VCaP (cell line): Measurements from ENCODE around the gene KIT.

ENCODE experiments used
- H3K27ac ChIP-seq: fragments of 450-650 bp; 2 replicates; pipeline ENCODE4 v1.5.1; 2017
- TF ChIP-seq, protein P1 (sequence below): fragments of 450-650 bp; conservative IDR thresholded peaks from 2 replicates; pipeline ENCODE4 v1.5.1; 2017; ENCODE audit warnings: mild to moderate bottlenecking, moderate library complexity

KIT gene

DNA sequence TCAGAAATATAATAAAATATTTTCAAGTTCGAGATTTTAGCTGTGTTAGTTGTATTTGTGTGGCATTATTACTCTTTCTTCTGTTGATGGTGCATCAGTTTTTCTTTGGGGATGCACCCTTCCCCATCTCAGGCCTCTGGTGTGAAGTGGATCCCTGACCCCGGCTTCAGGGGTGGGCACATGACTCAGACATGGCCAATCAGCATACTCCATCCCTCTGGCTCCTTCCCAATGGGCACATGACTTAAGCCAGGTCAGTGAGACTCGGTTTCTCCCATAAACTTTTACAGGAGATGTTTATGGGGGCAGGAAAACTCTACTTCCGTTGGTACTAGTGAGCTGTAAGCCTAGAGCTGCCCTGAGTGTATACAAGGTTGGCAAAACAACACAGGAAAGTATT is 3.0 kb upstream of the KIT start:
- TF ChIP-seq, protein P1, sequence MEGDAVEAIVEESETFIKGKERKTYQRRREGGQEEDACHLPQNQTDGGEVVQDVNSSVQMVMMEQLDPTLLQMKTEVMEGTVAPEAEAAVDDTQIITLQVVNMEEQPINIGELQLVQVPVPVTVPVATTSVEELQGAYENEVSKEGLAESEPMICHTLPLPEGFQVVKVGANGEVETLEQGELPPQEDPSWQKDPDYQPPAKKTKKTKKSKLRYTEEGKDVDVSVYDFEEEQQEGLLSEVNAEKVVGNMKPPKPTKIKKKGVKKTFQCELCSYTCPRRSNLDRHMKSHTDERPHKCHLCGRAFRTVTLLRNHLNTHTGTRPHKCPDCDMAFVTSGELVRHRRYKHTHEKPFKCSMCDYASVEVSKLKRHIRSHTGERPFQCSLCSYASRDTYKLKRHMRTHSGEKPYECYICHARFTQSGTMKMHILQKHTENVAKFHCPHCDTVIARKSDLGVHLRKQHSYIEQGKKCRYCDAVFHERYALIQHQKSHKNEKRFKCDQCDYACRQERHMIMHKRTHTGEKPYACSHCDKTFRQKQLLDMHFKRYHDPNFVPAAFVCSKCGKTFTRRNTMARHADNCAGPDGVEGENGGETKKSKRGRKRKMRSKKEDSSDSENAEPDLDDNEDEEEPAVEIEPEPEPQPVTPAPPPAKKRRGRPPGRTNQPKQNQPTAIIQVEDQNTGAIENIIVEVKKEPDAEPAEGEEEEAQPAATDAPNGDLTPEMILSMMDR, result no peak
- H3K27ac ChIP-seq, result no peak overlapping the region

DNA sequence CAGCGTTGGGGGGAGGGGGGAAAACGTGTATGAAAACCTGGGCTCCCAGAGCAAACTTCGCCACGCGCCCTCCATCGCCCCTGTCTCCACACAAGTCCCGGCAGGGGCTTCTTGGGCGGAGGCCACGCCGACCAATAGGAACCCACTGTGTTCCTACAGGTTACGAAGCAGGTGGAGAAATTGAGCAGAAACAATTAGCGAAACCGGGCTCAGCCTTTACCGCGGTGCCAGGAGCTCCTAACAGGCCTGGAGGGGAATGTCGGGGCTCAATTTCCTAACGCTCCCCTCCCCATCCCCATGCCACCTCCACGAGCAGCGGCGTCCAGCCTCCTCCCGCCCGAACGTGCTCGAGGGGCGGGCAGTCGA is 589 bp upstream of the KIT start:
- H3K27ac ChIP-seq, result no peak overlapping the region
- TF ChIP-seq, protein P1, result no peak

DNA sequence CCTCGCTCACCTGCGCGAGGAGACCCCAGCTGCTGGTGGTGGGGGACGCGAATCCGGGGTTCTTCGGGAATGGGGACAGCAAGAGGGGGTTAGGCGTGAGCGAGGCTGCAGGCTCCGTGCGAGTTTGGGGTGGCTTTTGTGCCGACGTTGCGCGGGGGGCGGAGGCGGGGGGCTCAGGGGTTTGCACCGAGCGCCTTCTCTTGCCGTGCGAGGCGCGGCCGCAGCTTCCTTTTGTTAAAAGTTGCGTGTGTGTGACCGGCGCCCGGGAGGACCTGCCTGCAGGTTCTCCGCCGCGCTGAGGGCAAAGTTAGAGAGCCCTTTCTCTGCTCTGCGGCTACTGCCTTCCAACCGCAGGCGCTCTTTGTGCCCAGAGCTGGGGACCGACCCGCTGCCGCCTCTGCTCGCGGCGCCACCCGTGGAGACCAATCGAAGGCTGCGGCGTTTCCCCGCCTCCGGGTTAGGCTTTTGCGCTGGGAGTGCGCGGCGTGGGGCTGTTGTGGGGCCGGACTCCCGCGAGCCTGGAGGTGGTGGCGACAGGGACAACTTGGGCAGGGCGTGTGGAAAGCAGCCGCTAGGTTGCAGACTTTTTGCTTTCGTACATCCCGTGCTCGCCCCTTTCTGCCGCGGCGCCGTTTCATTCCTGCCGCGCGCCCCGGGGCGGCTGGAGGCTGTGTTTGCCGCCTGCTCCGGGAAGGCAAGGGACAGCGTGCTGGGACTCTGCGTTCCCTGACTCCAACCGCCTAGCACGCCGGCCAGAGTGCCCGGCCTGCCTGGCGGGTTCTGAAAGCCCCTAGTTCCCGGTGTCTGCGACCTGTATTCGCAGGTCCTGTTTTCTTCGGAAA is 716 bp downstream of the KIT start:
- TF ChIP-seq, protein P1, result peak; percentile 63
- no peak overlapping the region for H3K27ac ChIP-seq

DNA sequence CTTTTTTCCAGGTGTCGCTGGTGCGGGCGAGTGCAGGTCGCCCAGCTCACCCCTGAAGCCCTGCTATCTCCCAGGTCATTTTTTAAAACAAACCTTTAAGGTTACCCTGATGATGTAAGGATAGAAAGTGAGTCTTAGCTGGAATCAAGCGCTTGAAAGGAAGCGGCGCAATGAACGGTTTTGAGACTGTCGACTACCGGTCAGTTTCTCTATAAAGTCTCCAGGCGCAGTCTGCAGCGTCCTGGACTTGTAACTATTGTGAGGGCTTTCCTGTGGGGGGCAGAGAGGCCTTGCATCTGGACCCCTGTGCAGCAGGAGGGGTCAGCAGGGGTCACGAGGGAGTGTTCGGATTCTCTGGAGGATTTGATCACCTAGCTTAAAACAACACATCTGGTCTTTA is 1.6 kb downstream of the KIT start:
- no peak overlapping the region for H3K27ac ChIP-seq
- TF ChIP-seq, protein P1, result no peak

DNA sequence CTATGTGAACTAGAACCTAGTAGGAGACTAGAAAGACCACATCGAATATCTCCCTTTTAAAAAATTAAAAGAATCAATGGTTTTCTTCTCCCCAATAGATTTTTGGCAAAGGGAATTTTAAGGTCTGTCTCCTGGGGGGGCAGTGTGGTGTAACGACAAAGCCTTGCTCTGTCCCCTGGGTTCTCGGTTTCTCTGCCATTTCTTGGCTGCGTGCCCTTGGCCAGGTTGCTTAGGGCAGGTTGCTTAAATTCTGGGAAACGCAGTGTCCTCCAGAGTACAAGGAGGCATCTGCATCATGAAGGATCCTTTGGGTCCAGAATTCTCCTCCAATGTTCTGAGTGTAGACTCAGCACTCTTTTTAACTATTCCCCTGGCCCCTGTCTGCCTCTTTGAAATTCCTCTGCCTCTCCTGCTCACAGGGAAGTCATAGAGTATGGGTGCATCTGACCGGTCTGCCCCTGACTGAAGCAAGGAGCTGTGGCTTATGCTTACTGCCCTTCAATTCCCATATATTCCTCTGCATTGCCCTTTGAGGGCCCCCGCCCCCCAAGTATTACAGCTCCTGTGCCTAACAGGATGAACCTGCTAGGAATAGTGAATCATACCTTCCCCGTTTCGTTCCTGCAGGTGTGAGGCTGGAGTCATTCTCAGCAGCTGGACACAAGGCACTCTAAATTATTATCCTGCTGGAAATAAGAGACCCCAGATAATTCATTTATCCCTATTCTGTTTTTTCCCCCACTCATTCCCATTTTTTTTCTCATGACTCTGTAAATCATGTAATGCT is 2.2 kb downstream of the KIT start:
- H3K27ac ChIP-seq, result no peak overlapping the region

DNA sequence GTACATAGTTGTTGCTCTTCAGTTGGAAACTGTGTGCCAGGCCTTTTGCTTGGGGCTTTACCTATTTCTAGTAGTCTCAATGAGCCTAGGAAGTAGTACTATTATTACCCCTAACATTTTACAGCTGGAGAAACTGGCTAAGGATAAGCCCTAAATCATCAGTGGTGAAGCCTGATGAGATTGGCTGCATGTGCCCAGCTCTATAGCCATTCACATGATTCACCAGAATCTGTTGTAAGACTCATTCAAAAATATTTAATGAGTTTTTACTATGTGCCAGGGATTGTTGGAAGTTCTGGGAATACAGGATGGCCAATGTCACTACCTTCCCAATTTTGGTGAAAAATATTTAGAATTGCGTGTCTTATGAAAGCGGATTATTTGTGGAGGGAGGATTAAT is 2.8 kb downstream of the KIT start:
- H3K27ac ChIP-seq, result no peak overlapping the region
- TF ChIP-seq, protein P1, result no peak

More for the DNA sequence above, 2.2 kb downstream of the KIT start:
- TF ChIP-seq, protein P1, result no peak

DNA sequence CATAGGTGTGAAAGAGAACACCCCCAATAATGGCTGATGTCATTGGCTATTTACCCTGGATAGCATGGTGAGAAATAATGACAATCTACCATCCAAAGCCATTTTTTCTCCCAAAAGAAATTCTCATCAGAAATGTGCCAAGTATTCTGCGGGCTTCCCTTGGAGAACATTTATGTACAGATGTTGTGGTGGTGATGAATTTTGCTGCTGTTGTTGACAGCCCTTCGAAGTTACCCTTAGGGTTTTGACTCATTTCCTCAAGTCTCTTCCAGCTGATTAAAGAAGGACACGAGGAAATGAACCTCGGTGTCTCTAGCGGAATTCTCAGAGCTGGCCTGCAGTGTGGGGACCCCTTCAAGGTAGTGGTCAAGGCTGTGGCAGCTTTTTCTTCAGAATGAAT is 3.4 kb downstream of the KIT start:
- no peak overlapping the region for H3K27ac ChIP-seq
- TF ChIP-seq, protein P1, result no peak
